ENCODE results near the gene FUT3. TPM values are rescaled to one million over a fixed set of nuclear protein-coding genes. Genes with fewer than 3 reads are reported as not detected.

The FUT3 gene
- total and polyA plus RNA-seq, 2 of the 8 experiments (the other 6 are each of a cell fraction or from before 2014, with no cell fraction given), result 0.15 to 0.63 TPM

- H4K5ac ChIP-seq (ENCODE audit: insufficient read length, low read depth, low read length), result no peak overlapping the region
- H4K91ac ChIP-seq (replicated peaks; ENCODE audit: insufficient read length, low read length), result no peak overlapping the region
- H3K36me3 ChIP-seq (ENCODE audit: control insufficient read depth in 2 of 4, insufficient read depth in 4 of 4, low read length in 3 of 4), result peaks cover 0 to 16% (median 8%) of the 10 kb centered on the region in 4 experiments; a peak in 5 of 8 replicates
- no peak overlapping the region for H2AK5ac ChIP-seq (ENCODE audit: low read depth, low read length)
- no peak overlapping the region for H3K4ac ChIP-seq (replicated peaks; ENCODE audit: insufficient read length, low read depth, low read length)
- H3K4me3 ChIP-seq (ENCODE audit: extremely low read depth in 1 of 4, insufficient read depth in 2 of 4, low read depth in 3 of 4, low read length in 4 of 4), result no peak overlapping the region
- POLR2A ChIA-PET (ENCODE audit: partially characterized antibody), result interaction anchor here (1.2 to 3.7 kb wide), 5 partner anchors 8 to 126 kb away, joined by 4 to 20 read pairs (median 6); partner anchors contain the start of genes NDUFA11 and VMAC
- H3K79me2 ChIP-seq (ENCODE audit: control insufficient read depth in 1 of 2, insufficient read depth in 2 of 2, low read length in 2 of 2), result peaks cover 0 to 16% of the 10 kb centered on the region in 2 experiments; a peak in 2 of 4 replicates
- peaks cover 0 to 11% (median 4%) of the 10 kb centered on the region in 4 experiments; a peak in 5 of 7 replicates for H3K4me1 ChIP-seq (replicated peaks in 1 of 4; ENCODE audit: control insufficient read depth in 3 of 4, insufficient read depth in 4 of 4, low read length in 3 of 4)
- H3K4me2 ChIP-seq (ENCODE audit: insufficient read depth in 1 of 2, low read depth in 2 of 2, low read length in 2 of 2), result no peak overlapping the region
- no peak overlapping the region for H2BK20ac ChIP-seq (ENCODE audit: low read length)
- H2BK120ac ChIP-seq (replicated peaks; ENCODE audit: low read depth, low read length), result no peak overlapping the region
- CTCF ChIA-PET (ENCODE audit: partially characterized antibody), result interaction anchor here (0.8 to 1.7 kb wide), 3 partner anchors 88 to 92 kb away, joined by 3 to 4 read pairs (median 4); no protein-coding TSS in a partner anchor
- H2AFZ ChIP-seq (ENCODE audit: low read length), result no peak overlapping the region
- no peak overlapping the region for H3K23ac ChIP-seq (ENCODE audit: insufficient read length)
- H3K9me3 ChIP-seq (ENCODE audit: insufficient read depth in 2 of 2, low read depth in 1 of 2, low read length in 1 of 2), result no peaks in the 10 kb centered on the region
- FAIRE-seq (no peak), DNase-seq (ENCODE audit: low read depth in 1 of 2, low spot score in 2 of 2) (no peak)
- H4K8ac ChIP-seq (ENCODE audit: extremely low read depth, insufficient read depth, low read length), result no peak overlapping the region
- H3K79me1 ChIP-seq (ENCODE audit: low read depth, low read length), result peaks cover 2% of the 10 kb centered on the region; the same call in 1 of the 2 replicates
- H3K23me2 ChIP-seq (ENCODE audit: low read depth, low read length), result no peaks in the 10 kb centered on the region
- no peak overlapping the region for H3K14ac ChIP-seq (ENCODE audit: insufficient read length)
- no peak overlapping the region for H2BK12ac ChIP-seq (ENCODE audit: low read depth, low read length)
- no peak overlapping the region for H2BK5ac ChIP-seq (ENCODE audit: low read depth, low read length)
- H2BK15ac ChIP-seq (ENCODE audit: low read length), result no peak overlapping the region
- H3K27me3 ChIP-seq (replicated peaks in 1 of 4; ENCODE audit: control insufficient read depth in 3 of 4, extremely low read depth in 1 of 4, insufficient read depth in 3 of 4, low read length in 3 of 4), result peaks cover 0 to 1% (median 0%) of the 10 kb centered on the region in 4 experiments; a peak in 3 of 7 replicates
- H3K18ac ChIP-seq (ENCODE audit: extremely low read depth, low read length), result no peak overlapping the region
- no peak overlapping the region for H3K9ac ChIP-seq (replicated peaks in 1 of 4; ENCODE audit: extremely low read depth in 1 of 4, low read depth in 3 of 4, low read length in 3 of 4)
- H3K27ac ChIP-seq (ENCODE audit: low read depth, low read length), result no peak overlapping the region
- WGBS, 2 experiments (ENCODE audit: extremely low coverage in 1 of 2, insufficient coverage in 1 of 2, insufficient read length in 1 of 2, insufficient replicate concordance in 2 of 2, low coverage in 1 of 2, low lambda C conversion rate in 2 of 2, missing lambda C conversion rate in 1 of 2), result 91% methylated on average over 7 of the region's 8 CpGs; no CpG with 5 or more reads in 1 of the 2 experiments
- peaks cover 6 to 21% of the 10 kb centered on the region in 2 experiments for H4K20me1 ChIP-seq (replicated peaks in 1 of 2; ENCODE audit: control insufficient read depth in 1 of 2, insufficient read depth in 2 of 2, low read length in 2 of 2)
- no peak overlapping the region for H3K56ac ChIP-seq (replicated peaks; ENCODE audit: insufficient read length, low read depth, low read length)
- TF ChIP-seq RNF2 (IDR thresholded peaks at IDR 0.05; ENCODE audit: borderline replicate concordance, low read depth, low read length, missing control alignments, poor library complexity, severe bottlenecking), result no peak
- TF ChIP-seq TEAD4 (IDR thresholded peaks at IDR 0.05; ENCODE audit: low read depth, low read length), result no peak
- no peak for TF ChIP-seq MAFK (IDR thresholded peaks at IDR 0.05; ENCODE audit: low read depth, low read length)
- no peak for TF ChIP-seq RAD21 (IDR thresholded peaks at IDR 0.05 in 1 of 2, conservative IDR thresholded peaks at IDR 0.05 in 1 of 2; ENCODE audit: low read depth in 2 of 2, low read length in 2 of 2)
- TF ChIP-seq, protein P1, sequence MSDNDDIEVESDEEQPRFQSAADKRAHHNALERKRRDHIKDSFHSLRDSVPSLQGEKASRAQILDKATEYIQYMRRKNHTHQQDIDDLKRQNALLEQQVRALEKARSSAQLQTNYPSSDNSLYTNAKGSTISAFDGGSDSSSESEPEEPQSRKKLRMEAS (IDR thresholded peaks at IDR 0.05), result no peak
- TF ChIP-seq, protein P2, sequence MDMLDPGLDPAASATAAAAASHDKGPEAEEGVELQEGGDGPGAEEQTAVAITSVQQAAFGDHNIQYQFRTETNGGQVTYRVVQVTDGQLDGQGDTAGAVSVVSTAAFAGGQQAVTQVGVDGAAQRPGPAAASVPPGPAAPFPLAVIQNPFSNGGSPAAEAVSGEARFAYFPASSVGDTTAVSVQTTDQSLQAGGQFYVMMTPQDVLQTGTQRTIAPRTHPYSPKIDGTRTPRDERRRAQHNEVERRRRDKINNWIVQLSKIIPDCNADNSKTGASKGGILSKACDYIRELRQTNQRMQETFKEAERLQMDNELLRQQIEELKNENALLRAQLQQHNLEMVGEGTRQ (IDR thresholded peaks at IDR 0.05; ENCODE audit: low read length), result no peak
- TF ChIP-seq SP2 (IDR thresholded peaks at IDR 0.05; ENCODE audit: low read length), result no peak
- TF ChIP-seq CBX8 (IDR thresholded peaks at IDR 0.05; ENCODE audit: borderline replicate concordance, low read depth, low read length), result no peak
- no peak for TF ChIP-seq JUND (IDR thresholded peaks at IDR 0.05; ENCODE audit: low read length)
- TF ChIP-seq BACH1 (IDR thresholded peaks at IDR 0.05; ENCODE audit: low read length), result no peak
- no peak for TF ChIP-seq TCF12 (IDR thresholded peaks at IDR 0.05; ENCODE audit: low read depth, low read length)
- no peak for TF ChIP-seq JUN (IDR thresholded peaks at IDR 0.05; ENCODE audit: low read depth, low read length)
These were observed 44.6 kb upstream of the FUT3 start for GRCh38 chr19:5895890-5896289.

Data from H1 (cell line).